GM18505 (cell line): ENCODE measurements around the gene TSTD1.
A peak's percentile ranks its signal among the peaks of the same experiment; 100 is the strongest.
"Not testable (repeated sequence)": the region's sequence is repeated elsewhere in the genome, so short reads cannot be mapped to it uniquely, and the experiment has no call there.

ENCODE experiments used
- ATAC-seq: cut with Tn5 transposase; IDR thresholded peaks from one replicate; pipeline ENCODE4 v1.9.1; 2021; ENCODE audit not compliant: unreplicated experiment
- POLR2A ChIP-seq: IDR thresholded peaks from 4 replicates; pipeline ENCODE4 v1.6.1; 2011; ENCODE audit warnings: borderline replicate concordance; ENCODE audit not compliant: insufficient read depth, insufficient read length; ENCODE audit errors: extremely low read depth

The TSTD1 gene

DNA sequence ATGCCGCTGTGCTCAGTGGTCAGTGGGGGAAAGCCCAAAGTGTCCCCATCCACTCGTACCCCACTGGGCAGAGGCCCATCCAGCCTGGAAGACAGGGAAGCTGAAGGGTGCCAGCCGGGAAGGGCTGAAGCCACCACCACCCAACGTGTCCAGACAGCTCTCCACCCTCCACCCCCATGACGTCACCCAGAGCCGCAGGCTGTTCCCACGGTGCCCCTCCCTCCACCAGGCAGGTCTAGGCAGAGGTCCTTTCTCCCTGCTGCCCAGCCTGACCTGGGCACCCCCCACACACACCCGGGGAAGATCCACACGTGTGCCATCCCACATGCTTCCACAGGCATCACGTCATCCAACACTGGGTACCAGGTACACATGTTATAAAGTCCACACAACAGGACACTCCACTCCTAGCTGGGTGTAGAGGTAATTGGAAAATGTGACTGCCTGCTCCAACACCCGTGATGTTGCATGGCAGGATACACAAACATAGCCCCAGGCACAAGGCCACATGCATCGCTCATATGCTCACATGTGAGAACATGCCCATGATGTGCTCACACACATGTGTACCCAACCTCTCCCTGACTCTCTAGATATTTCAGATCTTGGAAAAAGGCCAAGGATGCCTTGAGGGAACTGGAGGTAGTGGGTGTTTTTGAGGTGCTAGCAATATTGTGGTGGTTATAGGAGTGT is 36.1 kb upstream of the TSTD1 start:
- no peak for ATAC-seq

DNA sequence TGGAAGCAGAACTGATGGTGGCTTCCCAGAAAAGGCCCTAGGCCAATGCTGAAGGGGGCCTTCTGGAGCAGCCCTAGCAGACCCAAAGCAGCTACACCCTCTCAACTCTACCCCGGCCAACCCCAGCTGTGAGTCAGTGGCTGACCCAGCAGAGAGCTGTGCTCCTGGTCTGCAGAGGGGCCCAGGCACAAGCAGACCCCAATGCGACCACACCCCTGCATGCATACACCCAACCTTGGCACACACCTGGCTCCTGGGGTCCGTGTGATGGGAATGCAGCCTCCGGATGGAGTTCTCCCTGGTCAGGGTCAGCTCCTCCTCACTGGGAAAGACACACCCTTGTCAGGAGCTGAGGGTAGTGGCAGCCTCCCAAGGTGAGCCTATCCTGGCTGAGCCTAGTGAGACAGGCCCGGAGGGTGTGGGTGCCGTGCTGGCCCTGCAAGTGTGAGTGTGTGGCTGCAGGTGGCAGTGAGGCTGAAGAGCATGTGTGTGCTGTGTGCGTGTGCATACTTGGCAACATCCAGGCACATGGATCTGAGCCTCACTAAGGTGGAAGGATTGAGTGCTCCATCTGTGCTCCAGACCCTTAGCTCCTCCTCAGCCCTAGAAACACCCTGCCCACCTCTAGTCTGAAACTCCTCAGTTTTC is 34.8 kb upstream of the TSTD1 start:
- ATAC-seq: no peak
- no peak for TF ChIP-seq POLR2A

More for the DNA sequence above, 36.1 kb upstream of the TSTD1 start:
- TF ChIP-seq POLR2A: no peak

DNA sequence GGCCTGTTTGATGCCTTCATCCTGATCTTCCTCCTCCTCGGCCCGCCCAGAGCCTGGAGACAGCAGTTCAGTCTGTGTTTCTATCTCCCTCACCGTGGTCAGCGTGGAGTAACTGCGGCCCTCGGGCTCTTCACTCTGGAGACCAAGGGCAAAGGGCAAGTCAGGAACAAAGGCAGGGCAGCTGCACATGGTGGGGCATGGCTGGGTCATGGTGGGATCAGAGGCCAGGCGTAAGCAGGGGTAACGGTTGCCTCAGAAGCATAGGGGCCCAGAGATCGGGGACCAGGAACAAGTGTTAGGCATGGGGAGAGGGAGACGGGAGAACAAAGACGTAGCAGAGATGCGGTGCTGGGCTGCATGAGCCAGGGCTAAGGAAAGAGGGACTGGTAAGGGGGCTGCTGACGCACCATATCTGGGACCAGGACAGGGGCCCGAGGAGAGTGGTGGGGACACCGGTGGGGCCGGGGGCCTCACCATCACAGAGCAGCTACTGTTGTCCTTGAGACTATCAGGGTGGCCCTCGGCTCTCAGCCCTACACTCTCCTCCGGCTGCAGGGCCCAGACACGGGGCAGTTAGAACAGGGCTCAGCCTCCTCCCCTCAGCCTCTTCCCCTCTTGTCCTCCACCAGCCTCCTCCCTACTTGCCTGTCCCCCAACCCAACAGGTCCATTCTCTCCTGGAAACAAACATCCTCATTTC is 34.1 kb upstream of the TSTD1 start:
- TF ChIP-seq POLR2A: no peak
- ATAC-seq: no peak

DNA sequence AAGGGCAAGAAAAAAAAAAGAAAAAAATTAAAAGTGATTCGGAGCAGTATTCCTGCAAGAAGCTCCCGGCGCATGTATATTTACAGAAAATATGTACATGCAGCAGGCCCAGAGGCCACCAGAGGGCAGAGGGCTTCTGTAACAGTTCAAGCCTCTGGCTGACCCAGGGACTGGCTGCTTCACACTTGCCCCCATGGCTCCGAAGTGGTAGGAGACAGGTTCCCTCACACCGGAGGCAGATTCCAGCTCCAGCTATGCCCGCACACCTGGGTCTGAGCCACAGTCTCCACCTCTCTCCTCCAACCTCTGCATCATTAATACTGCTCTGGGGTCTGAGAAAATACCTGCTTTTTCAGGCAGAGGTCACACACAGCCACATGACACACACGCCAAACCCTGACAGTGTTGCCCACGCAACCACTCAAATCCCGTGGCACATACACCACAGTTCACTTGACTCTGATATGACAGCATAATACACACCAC is 33.2 kb upstream of the TSTD1 start:
- TF ChIP-seq POLR2A: no peak

DNA sequence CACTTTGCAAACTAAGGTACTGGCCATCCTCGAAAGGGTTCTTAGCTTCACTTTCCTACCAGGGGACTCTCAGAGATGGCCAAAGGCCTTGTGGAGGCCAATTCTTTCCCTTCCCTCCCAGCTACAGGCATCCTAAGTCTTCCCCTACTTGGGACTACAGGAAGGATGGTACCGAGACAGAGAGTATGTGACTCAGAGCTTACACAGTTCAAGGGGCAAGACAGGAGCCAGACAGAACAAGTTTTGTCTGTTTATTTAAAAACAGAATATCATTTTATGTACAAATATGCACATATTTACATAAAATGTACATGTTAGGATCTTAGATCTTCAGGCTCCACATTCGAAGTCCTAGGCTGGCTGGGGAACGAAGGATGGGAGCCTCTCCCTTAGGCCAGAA is 32.0 kb upstream of the TSTD1 start:
- no peak for TF ChIP-seq POLR2A
- no peak for ATAC-seq

More for the DNA sequence above, 33.2 kb upstream of the TSTD1 start:
- no peak for ATAC-seq

DNA sequence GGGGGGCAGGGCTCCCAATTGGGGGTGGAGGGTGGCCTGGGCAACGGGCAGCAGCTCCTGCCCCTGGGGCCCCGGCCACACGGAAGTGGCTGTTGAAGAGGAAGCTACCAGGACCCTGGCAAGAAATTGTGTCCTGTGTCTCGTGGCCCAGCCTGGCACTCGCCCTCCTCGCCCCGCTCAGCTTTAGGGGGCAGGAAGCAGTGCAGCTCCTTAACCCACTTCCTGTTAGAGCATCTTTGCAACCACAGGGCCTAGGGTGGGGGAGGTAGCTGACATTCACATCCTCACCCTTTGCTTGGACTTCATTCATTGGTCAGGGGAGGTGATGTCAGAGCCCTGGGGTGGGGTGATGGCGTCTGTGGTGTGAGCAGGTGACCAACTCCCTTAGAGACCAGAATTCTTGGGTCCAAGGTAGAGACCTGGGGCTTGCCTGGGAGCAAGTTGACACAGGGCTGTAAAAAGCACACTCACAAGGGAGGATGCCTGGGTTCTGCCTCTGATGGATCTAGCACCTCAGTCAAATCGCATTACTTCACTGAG is 31.0 kb upstream of the TSTD1 start, which contains the start of gene ARHGAP30:
Gene ARHGAP30 (minus strand): TSS at position 161 of the 540 bp plus-strand sequence. CDS start 267 bp downstream, outside the sequence.
- peak; percentile 87 for TF ChIP-seq POLR2A
- peak; percentile 73 for ATAC-seq

DNA sequence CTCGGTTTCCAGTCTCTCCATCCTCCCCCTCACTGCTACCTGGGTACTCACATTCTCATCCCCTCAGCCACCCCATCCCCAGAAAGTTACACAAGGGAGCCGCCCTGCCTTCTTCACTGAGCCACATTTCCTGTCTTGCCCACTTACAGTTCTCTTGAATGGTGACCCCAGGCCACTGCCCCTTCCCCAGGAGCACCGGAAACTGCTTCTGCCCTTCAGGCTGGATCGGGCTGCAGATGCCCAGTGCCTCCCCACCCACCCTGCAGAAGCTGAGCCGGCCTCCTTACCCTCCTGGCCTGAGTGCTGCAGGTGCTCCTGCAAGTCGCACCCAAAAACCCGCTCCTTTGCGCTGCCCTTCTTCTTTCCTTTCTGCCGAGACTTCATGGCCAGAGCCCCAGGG is 30.5 kb upstream of the TSTD1 start:
- ATAC-seq: no peak
- TF ChIP-seq POLR2A: no peak

DNA sequence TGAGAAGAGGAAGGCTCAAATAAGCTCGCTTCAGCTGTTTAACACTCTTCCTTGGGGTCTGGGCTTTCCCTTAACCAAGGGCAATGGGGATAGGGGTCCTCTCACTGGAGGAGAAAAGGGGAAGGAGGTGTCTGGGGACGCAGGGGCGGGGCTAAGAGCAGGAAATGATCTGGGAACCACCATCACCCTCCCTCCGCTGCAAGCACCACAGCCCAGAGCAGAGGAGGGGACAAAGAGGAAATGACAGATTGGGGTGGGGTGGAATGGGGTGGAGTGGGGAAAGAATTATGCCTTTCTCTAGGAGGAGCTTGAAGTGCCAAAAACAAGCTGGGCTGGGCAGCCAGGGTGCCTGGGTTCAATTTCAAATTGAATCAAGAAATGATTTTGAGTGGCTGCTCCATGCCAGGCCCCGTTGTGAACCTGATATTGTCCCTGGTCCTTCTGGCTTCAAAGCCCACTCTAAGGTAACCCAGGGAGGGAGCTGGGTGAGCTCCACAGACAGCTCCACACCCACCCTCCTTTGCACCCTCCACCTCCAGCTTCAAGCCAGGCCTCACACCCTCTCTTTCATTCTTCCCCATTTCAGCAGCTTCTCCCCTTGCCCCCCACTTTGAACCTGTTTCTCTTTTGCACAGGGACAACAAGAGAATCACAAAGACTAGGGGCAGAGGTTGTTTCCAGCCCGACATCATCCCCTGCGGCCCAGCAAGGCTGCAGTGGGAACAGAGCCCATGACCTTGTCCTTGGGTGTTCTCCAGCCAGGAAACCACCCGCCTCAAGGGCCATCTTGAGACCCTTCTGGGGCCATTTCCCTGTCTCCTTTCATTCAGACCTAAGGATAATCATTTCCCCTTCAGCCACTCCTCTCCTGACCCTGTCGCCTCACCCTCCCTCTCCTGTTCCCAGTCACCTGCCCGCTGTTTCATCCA is 29.8 kb upstream of the TSTD1 start:
- ATAC-seq: peak; percentile 53
- TF ChIP-seq POLR2A: peak; percentile 75

DNA sequence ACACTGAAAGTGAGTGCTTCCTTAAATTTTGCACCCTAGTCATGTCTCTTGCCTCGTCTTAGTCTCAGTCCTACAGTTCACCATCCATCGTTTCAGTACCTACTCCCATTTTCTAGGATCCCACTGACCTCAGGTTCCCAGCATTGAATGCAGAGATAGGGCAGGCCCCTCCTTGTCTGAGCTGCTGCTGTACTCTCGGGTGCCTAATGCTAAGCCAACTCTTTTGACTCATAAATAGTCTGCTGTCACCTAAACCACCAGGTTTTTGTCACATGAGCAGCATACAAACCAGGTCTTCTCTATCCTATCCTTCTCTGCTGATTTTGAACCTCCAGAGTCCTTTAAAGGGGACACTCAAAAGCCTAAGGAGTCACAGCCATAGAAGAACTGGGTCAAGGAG is 27.9 kb upstream of the TSTD1 start:
- ATAC-seq: no peak
- TF ChIP-seq POLR2A: no peak

DNA sequence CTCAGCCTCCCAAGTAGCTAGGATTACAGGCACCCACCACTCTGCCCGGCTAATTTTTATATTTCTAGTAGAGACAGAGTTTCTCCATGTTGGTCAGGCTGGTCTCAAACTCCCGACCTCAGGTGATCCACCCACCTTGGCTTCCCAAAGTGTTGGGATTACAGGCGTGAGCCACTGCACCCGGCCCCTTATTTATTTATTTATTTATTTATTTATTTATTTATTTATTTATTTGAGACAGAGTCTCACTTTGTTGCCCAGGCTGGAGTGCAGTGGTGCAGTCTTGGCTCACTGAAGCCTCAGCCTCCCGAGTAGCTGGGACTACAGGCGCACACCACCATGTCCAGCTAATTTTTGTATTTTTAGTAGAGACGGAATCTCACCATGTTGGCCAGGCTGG is 26.9 kb upstream of the TSTD1 start:
- ATAC-seq: not testable (repeated sequence)

DNA sequence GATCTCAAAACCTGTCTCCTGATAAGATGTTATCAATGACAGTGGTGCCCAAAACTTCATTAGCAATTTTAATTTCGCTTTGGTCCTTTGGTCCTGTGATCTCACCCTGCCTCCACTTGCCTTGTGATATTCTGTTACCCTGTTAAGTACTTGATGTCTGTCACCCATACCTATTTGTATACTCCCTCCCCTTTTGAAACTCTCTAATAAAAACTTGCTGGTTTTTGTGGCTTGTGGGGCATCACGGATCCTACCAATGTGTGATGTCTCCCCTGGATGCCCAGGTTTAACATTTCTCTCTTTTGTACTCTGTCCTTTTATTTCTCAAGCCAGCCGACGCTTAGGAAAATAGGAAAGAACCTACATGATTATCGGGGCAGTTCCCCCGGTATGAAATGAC is 25.2 kb upstream of the TSTD1 start:
- ATAC-seq: not testable (repeated sequence)

DNA sequence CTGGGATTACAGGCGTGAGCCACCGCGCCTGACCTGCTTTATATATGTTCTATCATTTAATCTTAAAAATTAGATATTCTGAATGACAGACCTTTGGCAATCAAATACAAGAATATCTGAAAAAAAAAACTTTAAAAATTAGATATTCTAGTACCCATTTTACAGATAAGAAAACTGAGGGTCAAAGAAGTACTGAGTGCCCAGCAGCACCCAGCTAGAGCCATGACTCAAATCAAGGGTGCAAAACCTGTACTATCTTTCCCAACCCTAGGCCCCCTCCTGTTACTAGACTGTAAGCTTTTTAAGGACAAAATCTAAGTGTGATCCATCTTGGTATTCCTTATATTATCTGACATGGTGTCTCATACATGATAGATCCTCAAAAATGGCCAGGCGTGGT is 22.7 kb upstream of the TSTD1 start:
- TF ChIP-seq POLR2A: no peak
- no peak for ATAC-seq

DNA sequence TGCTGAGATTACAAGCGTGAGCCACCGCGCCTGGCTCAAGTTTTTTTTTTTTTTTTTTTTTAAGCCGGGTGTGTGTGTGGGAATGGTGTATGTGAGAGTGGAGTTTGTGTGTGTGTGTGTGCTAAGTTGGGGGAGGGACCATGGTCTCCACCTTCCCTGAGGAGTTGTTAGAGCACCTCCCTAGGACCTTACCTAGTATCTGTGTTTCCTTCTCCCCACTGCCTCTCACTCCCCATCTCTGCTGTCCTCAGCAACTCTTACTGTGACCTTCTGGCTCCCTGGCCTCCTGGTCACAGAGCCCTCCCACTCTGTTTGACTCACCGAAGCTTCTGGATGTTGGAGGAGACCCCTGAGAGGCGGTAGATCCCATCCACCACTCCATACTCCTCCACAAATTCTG is 20.5 kb upstream of the TSTD1 start:
- ATAC-seq: no peak
- TF ChIP-seq POLR2A: no peak
